WTC11 (cell line): ENCODE data around the gene LCE2B.

Source experiments
- AFF4 ChIP-seq: sonication (generic); formaldehyde crosslinking; IDR thresholded peaks from 2 replicates; pipeline ENCODE4 v1.8.1; 2023; ENCODE audit warnings: mild to moderate bottlenecking, missing genetic modification reagents, borderline replicate concordance
- ATF2 ChIP-seq: sonication (generic); formaldehyde crosslinking; IDR thresholded peaks from 2 replicates; pipeline ENCODE4 v1.8.1; 2022; ENCODE audit warnings: low read depth, missing genetic modification reagents, borderline replicate concordance
- CREB1 ChIP-seq: sonication (generic); formaldehyde crosslinking; IDR thresholded peaks from 2 replicates; pipeline ENCODE4 v1.8.0; 2023; ENCODE audit warnings: mild to moderate bottlenecking, missing genetic modification reagents
- CTCF ChIP-seq: fragments of 200-600 bp; IDR thresholded peaks from 2 replicates; pipeline ENCODE4 v1.8.0; 2022; ENCODE audit warnings: antibody characterized with exemption
- ELF4 ChIP-seq: sonication (generic); formaldehyde crosslinking; IDR thresholded peaks from 2 replicates; pipeline ENCODE4 v1.8.1; 2022; ENCODE audit warnings: low read depth, mild to moderate bottlenecking, moderate library complexity, missing genetic modification reagents
- ESRRA ChIP-seq: sonication (generic); formaldehyde crosslinking; IDR thresholded peaks from 2 replicates; pipeline ENCODE4 v1.8.1; 2022; ENCODE audit warnings: mild to moderate bottlenecking, missing genetic modification reagents, borderline replicate concordance
- FOXP4 ChIP-seq: sonication (generic); formaldehyde crosslinking; IDR thresholded peaks from 2 replicates; pipeline ENCODE4 v1.8.0; 2022; ENCODE audit warnings: mild to moderate bottlenecking, missing genetic modification reagents
- KAT7 ChIP-seq: sonication (generic); formaldehyde crosslinking; IDR thresholded peaks from 2 replicates; pipeline ENCODE4 v1.8.1; 2023; ENCODE audit warnings: missing genetic modification reagents, mild to moderate bottlenecking, borderline replicate concordance
- SP1 ChIP-seq: sonication (generic); formaldehyde crosslinking; conservative IDR thresholded peaks from 2 replicates; pipeline ENCODE4 v1.8.1; 2022; ENCODE audit warnings: missing genetic modification reagents
- STAT6 ChIP-seq: sonication (generic); formaldehyde crosslinking; conservative IDR thresholded peaks from 2 replicates; pipeline ENCODE4 v1.8.1; 2023; ENCODE audit warnings: mild to moderate bottlenecking, low read depth, missing genetic modification reagents, moderate library complexity
- ZBTB43 ChIP-seq: sonication (generic); formaldehyde crosslinking; IDR thresholded peaks from 2 replicates; pipeline ENCODE4 v1.8.1; 2023; ENCODE audit warnings: mild to moderate bottlenecking, missing genetic modification reagents

GRCh38 chr1:152681616-152682015 lies 4.3 kb upstream of the LCE2B start:
- TF ChIP-seq ATF2 (no peak), CTCF (no peak), SP1 (CRISPR knock-in tag) (no peak), FOXP4 (CRISPR knock-in tag) (no peak), ELF4 (CRISPR knock-in tag) (no peak), ZBTB43 (CRISPR knock-in tag) (no peak), AFF4 (CRISPR knock-in tag) (no peak), ESRRA (CRISPR knock-in tag) (no peak), CREB1 (CRISPR knock-in tag) (no peak), KAT7 (CRISPR knock-in tag) (no peak), STAT6 (CRISPR knock-in tag) (no peak)
